Heart right ventricle (tissue), 16 donors: ENCODE data around the gene SGCG. TPM values are rescaled to one million over a fixed set of nuclear protein-coding genes. Genes with fewer than 3 reads are reported as not detected.
A peak's percentile ranks its signal among the peaks of the same experiment; 100 is the strongest.

ENCODE experiments used
- ATAC-seq, 8 donors: fragments of 200-7000 bp; cut with Tn5 transposase; one replicate each; pipeline ENCODE4 v1.9.1; 2020; ENCODE audit warnings: mild to moderate bottlenecking in 8 of 8, moderate library complexity in 8 of 8, moderate number of reproducible peaks in 1 of 8
- DNase-seq, 2 donors: peaks; one replicate each; pipeline ENCODE4 v3.0.0-alpha.2; 2020
- H3K27ac ChIP-seq, 10 donors: fragments of 200-600 bp; sonication (generic) in 2 of 10; one replicate each; pipeline versions ENCODE4 v1.5.0 to v1.8.0; 2020 to 2022; ENCODE audit warnings: mild to moderate bottlenecking in 3 of 10
- H3K27me3 ChIP-seq, 7 donors: fragments of 200-600 bp; one replicate each; pipeline ENCODE4 v1.8.0; 2021 to 2022; ENCODE audit warnings: mild to moderate bottlenecking in 2 of 7
- H3K36me3 ChIP-seq, 9 donors: fragments of 200-600 bp; sonication (generic) in 1 of 9; one replicate each; pipeline versions ENCODE4 v1.5.0 to v1.8.0; 2020 to 2022; ENCODE audit warnings: mild to moderate bottlenecking in 2 of 9
- H3K4me1 ChIP-seq, 9 donors: fragments of 200-600 bp; sonication (generic) in 1 of 9; one replicate each; pipeline versions ENCODE4 v1.5.0 to v1.8.0; 2020 to 2022; ENCODE audit warnings: mild to moderate bottlenecking in 4 of 9
- H3K4me3 ChIP-seq, 10 donors: fragments of 200-600 bp; sonication (generic) in 2 of 10; one replicate each; pipeline versions ENCODE4 v1.5.0 to v1.8.0; 2020 to 2022; ENCODE audit warnings: mild to moderate bottlenecking in 7 of 10, moderate library complexity in 2 of 10
- H3K9me3 ChIP-seq, 11 donors: fragments of 200-600 bp in 10 of 11; sonication (generic) in 2 of 11; one replicate each; pipeline versions ENCODE4 v1.5.0 to v1.8.0; 2013 to 2022; ENCODE audit warnings: mild to moderate bottlenecking in 2 of 11, control low read depth in 1 of 11, moderate library complexity in 1 of 11
- CTCF ChIP-seq, 9 donors: fragments of 200-600 bp; sonication (generic) in 2 of 9; IDR thresholded peaks; one replicate each; pipeline versions ENCODE4 v1.5.0 to v1.8.0; 2021 to 2022; ENCODE audit warnings: antibody characterized with exemption in 9 of 9, mild to moderate bottlenecking in 5 of 9, moderate library complexity in 1 of 9
- WGBS, 2 donors: extraction: QIAGEN DNeasy Blood & Tissue Kit; methylation state at CpG; one replicate each; pipeline ENCODE4 v1.1.7; 2013; ENCODE audit warnings: inconsistent platforms in 1 of 2; 5-methylcytosine and 5-hydroxymethylcytosine counted together
- intact Hi-C, 10 donors: fragments of 100-400 bp; cut with DNase I; formaldehyde crosslinking; loops; one replicate each; pipeline versions ENCODE4 v1.11.1 to v1.14.2; 2022
- polyA plus RNA-seq, 2 donors: library from polyadenylated mRNA; stranded (reverse); fragments of 200-250 nt; gene quantifications; one replicate each; pipeline ENCODE4 v1.2.3, GENCODE V29; 2013
- total RNA-seq, 10 donors: library from RNA; stranded (reverse); fragmentation: NEBNext Ultra II Directional in 3 of 10; extraction: Animal tissue kit (Norgen Biotek cat#: 25700) in 3 of 10; gene quantifications; one replicate each; pipeline versions ENCODE4 v1.2.1 to v1.2.4, GENCODE V29; 2021 to 2023
- donor health status: Arrhythmogenic right ventricular cardiomyopathy.
- donor health status: ischemic (EF 13 %, LVEDD 7.1; RV severe dilation, severe dysfunction).
- donor health status: healthy with polysubstance abuse.
- donor health status: DM: no; HTN: yes; CAD: no.
- donor health status: DM: no; HTN: no; CAD: no.
- donor health status: ischemic (EF 25% LVEDD 6.9; RV normal size, moderate dysfunction).
- donor health status: ischemic (EF 25% LVEDD 5.7; RV mildly dilated, moderate dysfunction).
- donor health status: healthy.
- donor health status: DM: yes; HTN: yes; CAD: no.
- donor health status: Ischemic cardiomyopathy.
- donor health status: ischemic (EF 35%, LVEDD 5.7; RV mildly dilated, moderate dysfunction).
- donor health status: nonischemic (EF 11% LVEDD 7.7; RV severe dilation, severe dysfunction).
- donor health status: DM: yes; HTN: yes; CAD: no.
- donor health status: PGD.
- donor health status: ischemic (EF 29% LVEDD 5.4; RV normal size, mild dysfunction).
- donor health status: nonischemic (EF 23%, LVEDD 6.1; RV moderate dilation, normal function).

Gene SGCG
- total and polyA plus RNA-seq, 12 donors = 26.9 to 191 (median 149) TPM

- Histone ChIP-seq H3K4me1 (peaks cover 0 to 35% (median 16%) of the 10 kb centered on the region in 9 donors), H3K27me3 (no peaks in the 10 kb centered on the region), H3K4me3 (peak overlapping the region in 7 of 10 donors; percentile 5 to 37 (median 18)), H3K36me3 (peaks cover 0 to 8% (median 0%) of the 10 kb centered on the region in 9 donors), H3K9me3 (no peaks in the 10 kb centered on the region), H3K27ac (peak overlapping the region in 5 of 10 donors; percentile 8 to 71 (median 58))
- ATAC-seq = peak in 5 of 8 donors; percentile 4 to 21 (median 13)
- no peak for TF ChIP-seq CTCF (IDR thresholded peaks at IDR 0.05)
- WGBS, 2 donors = 59 to 63% methylated on average over 4 of the region's 4 CpGs
- intact Hi-C loops = no loop called here
- DNase-seq = no peak
Measured at GRCh38 chr13:23320926-23321534, 140.3 kb downstream of the SGCG start.

- Histone ChIP-seq H3K27ac (peak overlapping the region in 5 of 10 donors; percentile 28 to 71 (median 58)), H3K27me3 (no peaks in the 10 kb centered on the region), H3K4me1 (peaks cover 0 to 35% (median 16%) of the 10 kb centered on the region in 9 donors), H3K4me3 (peak overlapping the region in 7 of 10 donors; percentile 5 to 37 (median 18)), H3K9me3 (no peaks in the 10 kb centered on the region), H3K36me3 (peaks cover 0 to 8% (median 0%) of the 10 kb centered on the region in 9 donors)
- peak; percentile 72 to 94 (median 78) for ATAC-seq
- intact Hi-C loops = no loop called here
- no peak for TF ChIP-seq CTCF (IDR thresholded peaks at IDR 0.05)
- DNase-seq = peak in 1 of 2 donors; percentile 31
- 44 to 64% methylated on average over 6 of the region's 6 CpGs for WGBS, 2 donors
Measured at GRCh38 chr13:23321535-23322241, 140.9 kb downstream of the SGCG start.

GRCh38 chr13:23322353-23323336, 141.9 kb downstream of the SGCG start:
- no peaks in the 10 kb centered on the region for H3K9me3 ChIP-seq
- H3K4me1 ChIP-seq = peaks cover 0 to 35% (median 16%) of the 10 kb centered on the region in 9 donors
- H3K4me3 ChIP-seq = no peak overlapping the region
- WGBS, 2 donors = 90% methylated on average over 19 of the region's 19 CpGs
- peaks cover 0 to 8% (median 0%) of the 10 kb centered on the region in 9 donors for H3K36me3 ChIP-seq
- DNase-seq (no peak), ATAC-seq (peak in 1 of 8 donors; percentile 21)
- no peak for TF ChIP-seq CTCF (IDR thresholded peaks at IDR 0.05)
- peak overlapping the region in 3 of 10 donors; percentile 28 to 71 (median 58) for H3K27ac ChIP-seq
- intact Hi-C loops = loop anchor here in 1 of 10 donors (1.0 kb wide), 1 partner anchor 17 kb away; no protein-coding TSS in a partner anchor
- no peaks in the 10 kb centered on the region for H3K27me3 ChIP-seq
